GM18507 (cell line): ENCODE data around the gene DUS3L.

Experiments
- DNase-seq: peaks from one replicate; pipeline ENCODE4 v3.0.0; 2011; ENCODE audit warnings: low read depth; ENCODE audit not compliant: insufficient read length; ENCODE audit errors: extremely low spot score
- FAIRE-seq: peaks from 2 replicates; lab custom pipeline; 2011; peaks lifted over from hg19 to GRCh38; lab: Jason Lieb, UNC

DUS3L gene

DNA sequence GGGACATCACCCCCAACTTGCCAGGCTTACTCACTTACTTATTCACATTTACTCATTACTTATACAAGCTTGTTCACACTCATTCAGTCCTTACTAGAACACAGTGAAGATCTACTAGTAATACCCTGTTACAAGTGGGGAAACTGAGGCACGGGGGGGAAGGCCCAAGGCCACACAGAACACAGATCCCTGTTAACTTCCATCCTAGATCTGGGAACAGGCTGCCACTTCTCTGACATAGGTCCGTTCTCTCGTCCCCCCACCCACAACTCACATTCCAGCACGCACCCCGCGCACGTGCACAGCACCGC, 12.4 kb upstream of the DUS3L start:
- DNase-seq (no peak), FAIRE-seq (no peak)

- FAIRE-seq: no peak
- DNase-seq: no peak
Observed at GRCh38 chr19:5801796-5802619, 11.0 kb upstream of the DUS3L start.

DNA sequence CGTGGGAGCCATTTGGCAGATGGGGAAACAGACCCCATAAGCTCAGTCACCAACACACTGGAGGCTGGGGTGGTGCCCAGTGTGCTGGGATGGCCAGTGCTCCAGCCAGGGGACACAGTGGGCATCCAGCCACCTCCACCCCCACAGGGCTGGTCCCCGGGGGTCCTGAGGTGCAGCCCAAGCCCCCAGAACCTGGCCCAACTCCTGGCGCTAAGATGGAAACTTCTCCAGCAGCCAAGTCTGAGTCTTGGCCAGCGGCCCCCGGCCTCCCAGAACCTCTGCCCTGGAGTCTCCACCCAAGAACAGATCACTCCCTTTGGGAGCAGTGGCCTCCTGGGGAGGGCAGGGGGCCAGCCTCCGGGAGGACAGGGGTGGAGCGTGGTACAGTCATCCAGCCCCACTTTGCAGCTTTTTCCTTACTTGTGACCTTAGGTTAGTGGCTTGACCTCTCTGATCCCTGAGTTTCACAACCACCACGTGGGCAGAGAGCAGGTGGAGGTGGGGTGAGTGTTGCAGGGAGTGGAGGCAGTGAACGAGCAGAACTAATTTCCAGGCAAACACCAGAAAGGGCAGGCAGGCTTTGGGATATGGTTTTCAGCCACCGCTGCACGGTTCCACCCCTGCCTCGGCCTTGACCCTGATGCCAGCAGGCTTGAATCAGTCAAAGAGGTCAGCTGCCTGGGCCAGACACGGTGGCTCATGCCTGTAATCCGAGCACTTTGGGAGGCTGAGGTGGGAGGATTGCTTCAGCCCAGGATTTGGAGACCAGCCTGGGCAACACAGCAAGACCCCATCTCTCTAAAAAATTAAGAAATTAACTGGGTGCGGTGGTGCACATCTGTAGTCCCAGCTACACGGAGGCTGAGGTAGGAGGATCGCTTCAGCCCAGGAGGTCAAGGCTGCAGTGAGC, 9.7 kb upstream of the DUS3L start:
- FAIRE-seq: no peak

DNA sequence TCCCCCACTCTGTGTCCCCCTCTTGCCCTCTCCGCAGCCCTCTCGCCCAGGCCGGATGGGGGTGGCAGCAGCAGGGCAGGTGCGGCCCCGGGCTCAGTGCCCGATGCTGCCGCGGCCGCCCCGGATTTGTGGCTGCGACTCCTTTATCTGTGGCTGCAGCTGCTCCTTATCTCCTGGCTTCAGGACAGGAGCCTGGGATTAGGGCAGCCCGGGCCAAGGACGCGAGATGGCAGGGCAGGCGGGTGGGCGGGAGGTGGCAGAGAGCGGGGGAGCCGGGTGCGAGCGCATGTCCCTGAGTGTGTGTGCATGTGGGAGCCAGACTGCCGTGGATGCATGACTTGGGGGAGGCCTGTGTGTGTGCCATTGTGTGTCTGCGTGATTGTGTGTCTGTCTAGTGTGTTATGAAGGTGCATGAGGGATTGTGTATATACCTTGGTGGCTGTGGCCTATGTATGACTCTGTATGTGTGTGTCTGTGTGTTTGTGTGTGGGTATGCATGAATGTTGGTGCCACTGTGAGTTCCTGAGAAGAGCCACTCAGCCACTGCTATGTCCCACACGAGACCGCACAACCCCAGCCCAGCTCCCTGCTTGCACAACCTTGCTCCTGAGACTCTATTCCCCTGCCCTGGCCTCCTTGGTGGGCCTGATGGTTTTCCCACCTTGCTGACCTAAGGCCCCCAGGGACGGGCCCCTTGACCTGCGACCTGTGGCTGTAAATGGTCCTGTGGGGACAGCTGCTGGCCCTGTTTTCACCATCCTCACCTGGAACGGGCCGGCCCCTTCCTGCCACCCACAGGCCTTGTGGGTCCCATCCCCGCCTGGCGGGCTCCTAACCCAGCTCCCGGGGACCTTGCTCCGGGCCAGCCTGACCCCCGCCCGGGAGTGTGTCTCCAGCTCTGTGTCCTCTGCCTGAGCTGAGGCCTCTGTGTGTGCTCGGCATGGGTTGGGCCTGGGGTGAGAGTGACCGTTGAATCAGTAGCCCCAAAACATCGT, 8.6 kb upstream of the DUS3L start:
- DNase-seq (no peak), FAIRE-seq (no peak)

More for the DNA sequence above, 9.7 kb upstream of the DUS3L start:
- no peak for DNase-seq

DNA sequence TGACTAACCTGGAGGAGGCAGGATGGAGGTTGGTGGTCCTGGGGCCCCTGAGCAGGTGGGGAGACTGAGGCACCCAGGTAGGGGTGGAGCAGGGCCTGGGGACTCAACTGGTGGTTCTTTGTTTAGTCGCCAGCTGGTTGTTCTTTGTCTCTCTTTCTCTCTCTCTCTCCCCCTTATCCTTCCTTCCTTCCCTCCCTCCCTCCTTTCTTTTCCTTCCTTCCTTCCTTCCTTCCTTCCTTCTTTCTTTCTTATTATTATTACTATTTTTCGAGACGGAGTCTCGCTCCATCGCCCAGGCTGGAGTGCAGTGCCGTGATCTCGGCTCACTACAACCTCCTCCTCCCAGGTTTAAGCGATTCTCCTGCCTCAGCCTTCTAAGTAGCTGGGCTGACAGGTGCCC, 7.3 kb upstream of the DUS3L start:
- DNase-seq (no peak), FAIRE-seq (no peak)

DNA sequence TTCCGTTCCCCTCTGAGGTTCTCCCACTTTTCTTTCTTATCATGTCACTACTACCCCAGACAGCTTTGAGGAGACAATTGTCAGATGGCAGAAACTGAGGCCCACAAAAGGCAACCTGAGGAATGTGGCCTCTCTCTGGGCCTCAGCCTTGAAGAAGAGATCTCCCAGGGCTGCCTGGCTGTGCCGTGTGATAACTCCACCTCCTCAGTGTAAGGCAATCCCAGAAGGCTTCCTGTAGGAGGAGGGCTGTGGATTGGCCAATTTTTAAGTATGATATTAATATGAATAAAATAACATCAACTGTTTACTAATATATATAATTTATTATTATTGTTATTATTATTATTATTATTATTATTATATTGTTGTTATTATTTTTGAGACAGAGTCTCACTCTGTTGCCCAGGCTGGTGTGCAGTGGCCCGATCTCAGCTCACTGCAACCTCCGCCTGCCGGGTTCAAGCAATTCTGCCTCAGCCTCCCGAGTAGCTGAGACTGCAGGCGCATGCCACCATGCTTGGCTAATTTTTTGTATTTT, 4.5 kb upstream of the DUS3L start:
- DNase-seq: no peak
- FAIRE-seq: no peak

DNA sequence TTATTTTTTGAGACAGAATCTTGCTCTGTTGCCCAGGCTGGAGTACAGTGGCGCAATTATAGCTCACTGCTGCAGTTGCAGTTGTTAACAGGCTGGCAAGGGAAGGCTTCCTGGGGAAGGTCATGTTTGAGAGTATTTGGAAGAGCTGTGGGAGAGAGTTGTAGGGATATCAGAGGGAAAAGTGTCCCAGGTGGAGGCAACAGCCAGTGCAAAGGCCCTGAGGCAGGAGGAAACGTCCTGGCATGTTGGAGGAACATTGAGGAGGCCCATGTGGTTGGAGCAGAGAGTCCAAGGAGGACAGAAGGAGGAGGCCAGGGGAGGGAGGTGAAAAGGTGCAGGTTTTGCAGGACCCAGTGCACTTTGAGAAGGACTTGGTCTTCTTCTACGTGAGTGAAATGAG, 2.2 kb upstream of the DUS3L start:
- FAIRE-seq: no peak
- no peak for DNase-seq

- DNase-seq: no peak
- no peak for FAIRE-seq
Observed at GRCh38 chr19:5792224-5792623, 1.3 kb upstream of the DUS3L start.

GRCh38 chr19:5789886-5790558, 941 bp downstream of the DUS3L start:
- FAIRE-seq: no peak

DNA sequence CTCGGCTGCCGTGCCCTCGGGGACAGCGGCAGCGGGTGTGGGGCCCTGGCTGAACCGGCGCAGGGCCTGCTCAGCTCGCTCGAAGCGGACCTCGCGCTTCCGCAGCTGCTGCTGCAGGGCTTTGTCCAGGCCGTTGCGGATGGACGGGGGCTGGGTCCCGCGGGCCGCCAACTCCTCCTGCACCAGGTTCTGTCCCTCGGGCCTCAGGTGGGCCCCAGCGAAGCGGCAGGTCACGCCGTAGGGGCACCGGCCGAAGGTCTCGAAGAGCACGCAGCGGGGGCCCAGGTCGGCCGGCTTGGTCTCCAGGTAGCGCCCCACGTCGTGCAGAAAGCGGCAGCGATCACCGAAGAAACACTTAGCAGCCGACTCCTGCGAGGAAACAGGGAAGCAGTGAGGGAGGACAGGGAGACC, 1.6 kb downstream of the DUS3L start:
- FAIRE-seq: no peak
- no peak for DNase-seq

More at GRCh38 chr19:5789886-5790558, 941 bp downstream of the DUS3L start:
- no peak for DNase-seq

GRCh38 chr19:5788422-5788821, 2.5 kb downstream of the DUS3L start:
- DNase-seq: no peak
- no peak for FAIRE-seq

- FAIRE-seq (no peak), DNase-seq (no peak)
Observed at GRCh38 chr19:5787409-5788182, 3.4 kb downstream of the DUS3L start.

GRCh38 chr19:5786593-5787408, 4.2 kb downstream of the DUS3L start:
- DNase-seq (no peak), FAIRE-seq (no peak)

DNA sequence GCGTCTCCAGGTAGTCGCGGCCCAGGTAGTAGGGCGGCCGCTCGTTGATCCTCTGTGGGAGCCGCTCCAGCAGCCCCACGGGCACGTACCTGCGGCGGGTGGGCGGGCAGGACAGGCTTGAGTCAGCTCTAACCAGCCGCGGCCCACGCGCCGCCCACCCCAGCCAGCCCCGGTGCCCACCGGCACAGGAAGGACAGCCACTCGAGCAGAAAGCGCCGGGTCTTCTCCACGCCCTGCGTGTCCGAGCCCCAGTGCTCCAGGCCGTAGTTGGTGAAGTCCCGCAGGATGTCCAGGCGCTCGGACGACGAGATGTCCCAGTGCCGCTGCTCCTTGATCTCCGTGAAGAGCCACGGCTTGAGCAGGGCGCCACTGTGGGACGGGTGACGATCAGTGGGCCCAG, 5.5 kb downstream of the DUS3L start:
- FAIRE-seq (no peak), DNase-seq (no peak)

- FAIRE-seq (no peak), DNase-seq (no peak)
Observed at GRCh38 chr19:5784581-5785147, 6.3 kb downstream of the DUS3L start, which contains the start of gene PRR22. Gene PRR22 (minus strand): TSS chr19:5784746. CDS start chr19:5784660, 86 bp downstream.

GRCh38 chr19:5782945-5783919, 7.7 kb downstream of the DUS3L start:
- DNase-seq (no peak), FAIRE-seq (no peak)
